GM19043 (cell line): ENCODE data around the gene PLD1.
"Not testable (repeated sequence)": the region's sequence is repeated elsewhere in the genome, so short reads cannot be mapped to it uniquely, and the experiment has no call there.

Source experiments
- ATAC-seq: cut with Tn5 transposase; IDR thresholded peaks from one replicate; pipeline ENCODE4 v1.9.1; 2021; ENCODE audit warnings: low read depth; ENCODE audit not compliant: unreplicated experiment

Gene PLD1

DNA sequence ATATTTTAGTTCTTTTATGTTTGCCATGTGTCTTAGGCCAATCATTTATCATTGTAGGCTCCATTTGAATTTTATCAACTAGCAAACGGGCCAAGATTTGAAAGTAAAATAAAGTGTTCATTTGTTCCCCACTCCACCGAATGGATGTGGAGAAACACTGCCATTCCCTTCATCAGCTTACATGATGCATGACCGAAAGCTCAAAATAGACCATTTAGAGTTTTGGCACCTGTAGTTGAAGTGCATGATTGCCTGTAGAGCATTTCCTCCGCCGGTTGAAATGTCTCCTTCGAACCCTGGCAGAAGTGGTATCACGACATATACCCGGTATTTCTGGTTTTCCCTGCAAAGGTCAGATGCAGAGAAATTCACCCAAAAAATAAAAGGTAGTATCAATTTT is 165.6 kb downstream of the PLD1 start:
- no peak for ATAC-seq

DNA sequence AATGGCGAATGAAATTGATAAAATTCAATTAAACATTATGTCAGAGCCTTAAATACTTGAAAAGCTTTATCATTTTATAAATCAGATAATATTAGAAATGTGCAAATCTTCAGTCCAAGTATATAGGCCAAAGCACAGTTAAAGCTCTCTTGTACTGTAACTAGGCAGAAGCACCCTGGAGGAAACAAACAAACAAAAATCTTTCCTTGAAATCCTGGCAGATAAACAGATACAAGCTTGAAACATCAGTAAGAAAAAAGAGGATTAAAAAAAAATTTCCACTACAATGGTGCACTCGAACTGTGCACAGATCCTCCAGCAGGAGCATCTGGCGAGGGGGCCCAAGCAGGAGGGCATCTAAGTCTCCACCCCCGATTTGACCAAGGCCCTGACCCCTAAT is 166.6 kb downstream of the PLD1 start:
- ATAC-seq = no peak

DNA sequence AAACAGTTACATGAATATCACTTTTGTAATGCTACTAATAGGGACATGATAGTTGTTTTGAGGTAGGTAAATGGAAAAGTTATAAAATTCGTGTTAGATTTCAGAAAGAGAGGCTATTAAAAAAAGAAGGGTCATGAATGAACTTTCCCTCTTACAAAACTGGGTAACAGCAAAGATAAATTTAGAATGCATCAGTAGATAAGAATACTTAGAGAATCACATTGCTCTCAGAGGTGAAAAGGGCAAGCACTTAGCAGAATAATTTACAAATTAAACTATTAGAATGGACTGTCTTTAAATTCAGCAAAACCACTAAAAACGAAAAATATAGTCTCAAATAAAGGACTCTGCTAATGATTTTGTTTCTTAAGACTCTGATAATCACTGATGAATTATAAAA is 167.2 kb downstream of the PLD1 start:
- no peak for ATAC-seq

DNA sequence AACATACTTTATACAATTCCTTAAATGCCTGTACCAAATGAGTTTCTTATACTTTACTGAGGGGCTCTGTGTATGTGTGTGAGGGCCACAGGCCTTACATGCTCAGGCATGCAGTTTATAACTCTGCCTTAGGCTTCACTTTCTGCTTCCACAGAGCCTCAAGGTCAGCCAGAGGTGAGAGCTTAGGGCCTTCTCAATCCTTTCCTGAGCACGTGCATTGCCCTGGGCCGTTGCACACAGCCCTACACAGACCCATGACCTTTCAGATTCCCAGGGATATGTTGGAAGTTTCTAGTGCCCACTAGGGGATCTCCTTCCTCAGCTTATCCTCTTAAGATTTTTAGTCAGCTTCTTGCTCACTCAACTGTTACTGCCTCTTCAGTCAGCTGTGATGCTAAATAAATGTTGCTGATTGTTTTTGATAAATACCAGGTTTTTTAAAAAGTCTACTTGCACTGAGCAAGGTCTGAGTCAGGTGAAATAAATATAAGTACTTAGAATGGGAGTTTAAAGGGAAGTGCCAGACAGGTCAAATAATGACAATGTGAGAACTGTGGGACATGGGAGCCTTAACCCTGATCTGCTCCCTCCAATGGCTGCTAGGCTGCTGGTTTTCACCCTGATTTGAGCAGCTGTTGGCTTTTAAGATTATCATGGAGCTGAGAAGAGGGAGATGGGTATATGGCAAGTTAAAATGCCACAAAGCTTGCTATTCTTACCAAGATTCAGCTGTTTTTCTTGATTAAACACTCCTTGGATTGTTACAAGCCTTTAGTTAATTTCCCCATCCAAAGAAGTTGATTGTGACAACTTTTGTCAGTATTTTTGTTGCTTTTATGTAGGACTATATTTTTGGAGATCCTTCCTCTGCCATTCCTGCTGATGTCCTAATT is 169.5 kb downstream of the PLD1 start:
- ATAC-seq = no peak

DNA sequence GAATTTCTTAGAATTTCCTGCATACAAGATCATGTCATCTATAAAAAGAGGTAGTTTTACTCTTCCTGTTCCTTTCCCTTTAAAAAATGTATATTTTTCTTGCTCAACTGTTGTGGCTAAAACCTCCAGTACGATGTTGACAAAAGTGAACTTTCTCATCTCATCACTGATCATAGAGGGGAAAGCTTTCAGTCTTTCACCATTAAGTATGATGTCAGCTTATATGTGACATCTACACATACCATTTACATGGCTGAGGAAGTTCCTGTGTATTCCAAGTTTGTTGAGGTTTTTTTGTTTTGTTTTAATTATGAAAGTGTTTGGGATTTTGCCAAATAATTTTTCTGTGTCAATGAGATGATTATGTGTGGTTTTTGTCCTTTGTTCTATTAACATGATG is 173.6 kb downstream of the PLD1 start:
- no peak for ATAC-seq

DNA sequence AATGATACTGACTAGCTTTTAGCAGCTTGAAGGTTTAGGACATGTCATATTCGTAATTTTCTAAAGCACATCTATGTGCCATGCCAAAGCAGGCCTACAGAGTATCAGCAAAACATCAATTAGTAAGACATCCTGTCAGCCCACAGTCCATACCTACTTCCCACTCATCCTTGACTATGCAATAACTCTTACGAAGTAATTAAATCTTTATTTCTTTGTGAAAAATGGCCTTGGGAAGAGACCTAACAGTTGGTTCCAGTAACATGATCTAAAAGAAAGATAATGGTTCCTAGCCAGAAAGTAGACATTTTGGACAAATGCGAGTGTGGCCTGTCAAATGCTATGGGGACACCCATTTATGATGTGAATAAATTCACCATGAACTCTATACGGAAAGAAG is 177.5 kb downstream of the PLD1 start:
- no peak for ATAC-seq

DNA sequence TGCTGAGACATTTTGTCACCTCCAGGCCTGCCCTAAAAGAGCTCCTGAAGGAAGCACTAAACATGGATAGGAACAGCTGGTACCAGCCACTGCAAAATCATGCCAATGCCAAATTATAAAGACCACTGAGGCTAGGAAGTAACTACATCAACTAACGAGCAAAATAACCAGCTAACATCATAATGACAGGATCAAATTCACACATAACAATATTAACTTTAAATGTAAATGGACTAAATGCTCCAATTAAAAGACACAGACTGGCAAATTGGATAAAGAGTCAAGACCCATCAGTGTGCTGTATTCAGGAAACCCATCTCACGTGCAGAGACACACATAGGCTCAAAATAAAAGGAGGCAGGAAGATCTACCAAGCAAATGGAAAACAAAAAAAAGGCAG is 183.5 kb downstream of the PLD1 start:
- ATAC-seq = not testable (repeated sequence)

DNA sequence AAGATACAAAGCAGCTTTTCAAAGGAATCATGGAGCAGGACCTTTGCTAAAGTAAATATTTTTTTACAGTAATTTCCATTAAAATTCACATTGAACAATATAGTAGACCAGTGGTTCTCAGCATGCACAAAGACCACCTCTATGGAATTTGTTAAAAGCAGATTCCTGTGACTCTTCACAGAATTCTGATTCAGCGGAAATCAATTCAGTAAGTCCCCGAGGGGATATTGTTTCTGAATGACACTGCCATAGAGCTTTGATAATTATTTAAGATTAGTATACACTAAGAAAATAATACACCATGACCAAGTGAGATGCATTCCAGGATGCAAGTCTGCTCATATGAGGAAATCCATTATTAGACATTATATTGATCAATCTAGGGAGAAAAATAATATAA is 188.2 kb downstream of the PLD1 start:
- no peak for ATAC-seq

DNA sequence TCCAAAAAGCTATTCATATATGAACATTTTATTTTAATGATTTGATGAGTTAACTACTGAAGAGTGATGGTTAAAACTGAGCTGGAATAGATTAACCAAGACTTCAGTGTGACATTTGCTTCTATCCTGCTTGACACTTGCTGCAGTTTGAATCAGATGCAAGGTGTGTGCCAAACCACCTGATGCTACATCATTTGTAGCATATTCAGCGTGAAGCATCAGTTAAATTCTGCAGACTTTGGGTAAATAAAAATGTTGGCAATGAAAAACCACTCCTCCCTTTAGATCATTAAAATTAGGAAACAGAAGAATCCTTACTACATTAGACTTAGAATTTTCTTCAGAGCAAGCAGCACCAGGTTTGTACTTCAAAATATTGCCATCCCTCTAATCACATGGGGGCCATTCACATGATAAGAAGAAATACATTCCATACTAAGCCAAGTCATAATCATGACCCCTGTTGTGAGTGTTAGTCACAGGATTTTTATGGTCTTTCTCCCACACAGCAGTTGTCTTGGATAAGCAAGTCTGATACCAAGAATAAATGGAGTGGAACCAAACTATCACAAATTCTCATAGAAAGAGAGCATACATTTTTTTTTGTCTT is 189.4 kb downstream of the PLD1 start:
- ATAC-seq = no peak

DNA sequence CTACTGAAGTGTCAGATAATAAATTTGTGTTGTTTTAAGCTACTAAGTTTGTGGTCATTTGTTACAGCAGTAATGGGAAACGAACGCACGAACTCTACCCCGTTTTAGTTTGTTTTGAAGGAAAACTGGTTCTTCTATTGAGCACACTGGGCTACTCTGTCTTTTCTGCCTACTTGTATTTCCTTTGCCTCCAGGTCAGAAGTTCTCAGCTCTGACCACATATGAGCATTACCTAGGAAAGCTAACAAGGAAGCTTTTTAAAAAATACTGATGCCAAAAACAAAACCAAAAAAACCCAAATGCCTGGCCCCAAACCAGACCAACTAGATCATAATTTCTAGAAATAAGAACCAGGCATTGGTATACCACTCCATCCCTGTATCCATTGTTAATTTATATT is 193.5 kb downstream of the PLD1 start:
- ATAC-seq = no peak

DNA sequence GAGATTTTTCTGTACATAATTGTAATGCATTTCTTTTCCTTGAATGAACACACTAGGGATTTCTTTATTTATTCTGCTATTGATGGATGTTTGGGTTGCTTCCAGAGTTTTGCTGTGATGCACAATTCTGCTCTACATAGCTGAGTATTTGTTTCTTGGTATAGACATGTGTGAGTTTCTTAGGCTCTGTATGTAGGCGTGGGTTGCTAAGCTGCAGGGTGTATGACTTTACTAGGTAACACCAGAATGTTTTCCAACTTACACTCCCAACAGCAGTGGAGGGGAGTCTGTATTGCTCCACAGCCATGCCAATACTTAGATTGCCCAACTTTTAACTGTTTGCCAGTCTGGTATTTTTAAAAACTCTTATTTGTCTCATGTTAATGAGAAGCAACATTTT is 194.6 kb downstream of the PLD1 start:
- no peak for ATAC-seq

DNA sequence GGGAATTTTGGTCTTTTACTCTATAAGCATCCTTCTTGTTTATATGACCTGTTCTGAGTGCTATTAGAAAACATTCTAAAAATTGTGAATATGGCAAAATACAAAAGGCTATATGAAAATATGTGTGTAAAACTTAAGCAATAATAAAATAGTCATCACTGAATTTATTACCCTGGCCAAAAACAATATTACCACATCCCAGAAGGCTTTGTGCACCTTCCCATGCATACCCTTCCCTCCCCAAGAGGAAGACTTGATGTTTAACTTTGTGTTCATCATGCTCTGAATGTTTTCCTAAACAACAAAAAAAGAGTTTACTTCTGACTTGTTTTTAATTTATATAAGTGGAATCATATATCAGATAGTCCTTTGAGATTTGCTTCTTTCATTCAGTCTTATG is 195.0 kb downstream of the PLD1 start:
- ATAC-seq = no peak

DNA sequence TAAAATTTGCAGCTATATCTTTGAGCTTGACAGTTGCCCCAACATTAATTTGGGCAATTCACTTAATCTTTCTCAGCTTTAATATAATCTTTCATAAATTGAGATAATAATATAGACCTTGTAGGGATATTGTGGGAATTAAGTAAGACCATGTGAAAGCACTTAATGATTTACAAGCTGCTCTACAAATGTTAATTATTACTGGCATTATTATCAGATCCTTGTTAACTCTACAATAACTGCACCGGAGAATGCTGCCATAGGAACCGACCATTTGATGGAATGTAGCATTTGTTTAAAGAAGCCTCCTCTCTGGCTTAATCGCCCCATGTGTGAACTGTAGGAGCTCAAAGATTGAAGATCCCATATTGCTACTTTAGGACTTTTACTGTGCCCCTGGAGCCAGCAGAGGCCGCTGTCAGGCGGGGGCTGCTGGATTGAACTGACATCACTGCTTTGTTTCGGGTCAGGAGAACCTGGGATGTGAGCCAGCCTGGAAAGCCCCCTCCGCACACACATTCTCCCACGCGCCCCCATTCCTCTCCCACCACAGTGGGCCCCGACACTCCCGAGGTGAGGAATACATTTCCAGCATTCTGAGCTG is 195.9 kb downstream of the PLD1 start:
- no peak for ATAC-seq

DNA sequence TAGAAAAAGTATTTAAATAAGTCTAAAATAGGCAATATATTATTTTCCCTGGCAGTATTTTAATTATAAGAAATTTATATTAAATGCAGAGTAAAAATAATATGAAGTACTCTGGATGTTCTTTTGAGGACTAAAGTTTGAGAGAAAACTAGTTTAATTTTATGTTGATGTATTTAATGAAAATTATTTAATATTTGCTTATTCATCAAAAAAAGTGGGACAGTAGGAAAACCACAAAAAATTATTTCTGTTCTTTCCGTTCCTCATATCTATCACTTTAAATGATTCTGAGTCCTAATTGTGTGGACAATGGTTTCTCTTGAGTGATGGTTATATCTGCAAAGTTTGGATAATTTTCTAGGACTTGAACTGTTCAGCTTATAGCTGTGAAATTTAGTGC is 202.8 kb downstream of the PLD1 start:
- ATAC-seq = no peak

DNA sequence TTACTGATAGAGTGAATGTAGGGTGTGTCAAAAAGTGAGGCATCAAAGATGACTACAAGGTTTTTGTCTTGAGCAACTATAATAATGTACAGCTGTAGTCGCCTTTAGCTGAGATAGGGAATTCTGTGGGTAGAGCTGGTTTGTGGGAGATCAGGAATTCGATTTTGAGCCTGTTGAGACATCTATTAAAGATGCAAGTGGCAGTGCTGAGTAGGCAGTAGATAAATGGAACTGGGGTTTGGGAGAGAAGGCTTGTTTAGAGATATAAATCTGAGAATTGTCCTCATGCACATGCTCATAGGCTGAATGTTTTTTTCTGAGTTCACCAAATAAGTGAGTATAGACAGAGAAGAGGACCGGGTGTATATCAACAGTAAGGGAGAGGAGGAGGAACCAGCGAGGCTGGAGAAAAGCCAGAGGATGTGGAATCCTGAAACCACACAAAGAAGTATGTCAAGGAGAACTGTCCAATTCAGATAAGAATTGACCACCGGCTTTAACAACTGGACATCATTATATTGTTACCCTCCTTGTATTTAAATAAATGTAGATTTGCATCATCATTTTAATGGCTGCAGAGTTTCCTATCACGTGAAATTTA is 204.0 kb downstream of the PLD1 start:
- no peak for ATAC-seq

DNA sequence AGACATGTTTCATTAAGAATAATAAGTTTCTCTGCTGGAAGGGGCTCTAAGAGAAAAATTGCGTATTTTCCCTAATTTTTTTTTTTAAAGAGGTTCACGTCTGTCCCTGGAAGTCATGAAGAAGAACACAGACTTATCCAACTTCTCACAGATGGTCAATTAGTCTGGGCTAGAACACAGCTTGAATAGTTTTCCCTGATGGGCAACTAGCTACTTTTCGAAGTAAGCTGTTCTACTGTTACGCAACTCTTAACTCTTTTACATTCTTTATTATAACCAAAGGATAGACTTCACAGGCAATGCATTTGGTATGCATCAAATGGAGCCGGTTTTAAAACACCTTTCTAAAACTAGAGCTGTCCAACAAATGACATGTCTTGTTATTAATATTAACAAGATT is 205.9 kb downstream of the PLD1 start:
- ATAC-seq = no peak

DNA sequence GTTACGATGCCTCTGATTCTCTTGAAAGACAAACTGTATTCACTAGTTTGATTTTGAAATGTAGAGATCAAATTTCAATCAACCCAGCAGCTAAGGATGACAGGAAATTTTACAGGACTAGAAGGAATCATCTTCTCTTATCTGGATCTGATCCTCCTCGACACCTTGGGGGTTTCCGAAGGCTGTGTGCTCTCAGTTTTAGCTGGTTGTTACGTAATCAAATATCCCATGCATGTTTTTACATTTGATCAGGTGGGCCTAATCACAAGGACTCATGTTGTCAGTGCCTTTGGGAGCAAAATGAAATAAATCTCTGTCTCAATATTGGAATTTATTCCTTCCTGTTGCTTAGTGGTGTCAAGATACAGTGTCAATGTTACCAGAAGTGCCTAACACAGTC is 208.2 kb downstream of the PLD1 start:
- ATAC-seq = no peak

DNA sequence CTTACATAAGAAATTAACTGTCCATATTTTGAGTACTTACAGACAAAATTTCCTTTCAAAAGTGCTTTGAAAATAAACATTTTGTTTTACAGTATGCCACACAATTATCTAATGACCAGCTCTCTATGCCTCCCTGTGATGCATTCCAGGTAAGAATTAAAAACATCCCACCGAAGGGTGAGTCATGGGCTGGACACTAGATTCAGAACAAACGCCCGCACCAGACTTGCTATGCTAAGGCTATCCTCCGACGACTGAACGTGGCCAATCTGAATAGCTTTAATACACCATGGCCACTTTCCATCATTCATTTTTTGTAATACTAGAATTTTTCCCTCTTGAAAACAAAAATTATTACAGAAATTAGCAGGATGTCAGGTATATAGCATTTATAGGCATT is 210.3 kb downstream of the PLD1 start:
- no peak for ATAC-seq

DNA sequence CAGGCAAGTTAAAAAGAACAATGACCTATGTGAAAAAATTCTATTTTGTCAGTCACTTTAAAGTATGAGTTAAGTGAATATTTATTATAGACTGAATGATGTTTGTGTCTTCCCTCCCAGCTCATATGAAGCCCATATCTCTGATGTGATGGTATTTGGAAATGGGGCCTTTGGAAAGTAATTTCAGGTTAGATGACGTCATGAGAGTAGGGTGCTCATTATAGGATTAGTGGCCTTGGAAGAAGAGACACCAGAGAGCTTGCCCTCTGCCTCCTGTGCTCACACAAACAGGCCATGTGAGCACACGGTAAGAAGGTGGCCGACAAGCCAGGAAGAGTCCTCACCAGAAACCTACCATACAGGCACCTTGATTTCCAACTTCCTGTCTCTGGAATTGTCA is 211.3 kb downstream of the PLD1 start:
- no peak for ATAC-seq

DNA sequence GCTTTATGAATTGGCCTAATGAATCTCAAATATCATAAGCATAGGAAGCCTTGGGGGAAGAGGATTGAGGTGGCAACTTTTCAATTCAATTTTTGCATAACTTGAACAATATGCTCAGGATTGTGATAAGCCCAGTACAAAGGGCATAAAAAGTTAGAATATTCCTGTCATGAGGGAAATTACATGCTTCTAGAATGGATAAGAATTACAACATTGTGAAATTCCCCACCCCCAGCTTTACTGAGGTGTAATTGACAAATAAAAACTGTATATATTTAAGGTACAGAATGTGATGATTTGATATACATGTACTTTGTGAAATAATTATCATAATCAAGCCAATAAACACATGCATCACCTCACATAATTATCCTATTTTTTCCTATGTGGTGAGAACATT is 217.5 kb downstream of the PLD1 start:
- ATAC-seq = no peak

DNA sequence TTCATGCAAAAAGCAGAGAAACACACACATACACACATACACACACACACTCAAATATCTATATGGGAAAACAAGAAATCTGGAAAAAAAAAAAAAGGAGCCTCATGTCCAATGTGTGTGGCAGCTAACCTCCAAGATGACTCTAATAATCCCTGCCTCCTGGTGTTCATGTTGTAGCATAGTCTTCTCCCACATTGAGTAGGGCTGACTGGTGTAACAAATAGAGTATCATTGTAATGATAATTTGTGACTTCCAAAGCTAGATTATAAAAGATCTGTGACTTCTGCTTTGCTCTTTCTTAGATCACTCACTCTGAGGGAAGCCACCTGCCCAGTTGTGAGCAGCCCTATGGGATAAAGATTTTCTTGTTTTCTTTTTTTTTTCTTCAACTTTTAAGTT is 219.2 kb downstream of the PLD1 start:
- no peak for ATAC-seq

DNA sequence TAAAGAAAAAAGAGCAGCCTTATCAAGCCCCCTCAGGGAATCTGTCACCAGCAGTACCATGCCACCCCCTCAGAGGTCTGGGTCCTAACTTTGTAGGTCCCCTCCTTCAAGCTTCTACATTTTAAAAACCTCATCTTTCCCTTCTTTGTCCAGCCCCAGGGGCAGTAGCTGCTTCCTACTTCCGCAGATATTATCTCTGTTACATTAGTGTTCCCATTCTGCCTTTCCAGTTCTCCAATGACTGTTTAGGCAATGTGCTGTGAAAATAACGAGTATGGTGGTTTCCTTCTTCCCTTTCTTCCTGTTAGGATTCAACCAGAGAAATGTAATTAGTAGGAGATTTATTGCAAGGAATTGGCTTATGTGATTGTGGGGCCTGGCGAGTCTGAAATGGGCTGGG is 224.0 kb downstream of the PLD1 start:
- no peak for ATAC-seq
